GM19467 (cell line): ENCODE measurements around the gene LRRK1.

Experiments
- ATAC-seq: cut with Tn5 transposase; IDR thresholded peaks from one replicate; pipeline ENCODE4 v1.9.1; 2021; ENCODE audit warnings: mild to moderate bottlenecking, moderate library complexity; ENCODE audit not compliant: unreplicated experiment

Gene LRRK1

DNA sequence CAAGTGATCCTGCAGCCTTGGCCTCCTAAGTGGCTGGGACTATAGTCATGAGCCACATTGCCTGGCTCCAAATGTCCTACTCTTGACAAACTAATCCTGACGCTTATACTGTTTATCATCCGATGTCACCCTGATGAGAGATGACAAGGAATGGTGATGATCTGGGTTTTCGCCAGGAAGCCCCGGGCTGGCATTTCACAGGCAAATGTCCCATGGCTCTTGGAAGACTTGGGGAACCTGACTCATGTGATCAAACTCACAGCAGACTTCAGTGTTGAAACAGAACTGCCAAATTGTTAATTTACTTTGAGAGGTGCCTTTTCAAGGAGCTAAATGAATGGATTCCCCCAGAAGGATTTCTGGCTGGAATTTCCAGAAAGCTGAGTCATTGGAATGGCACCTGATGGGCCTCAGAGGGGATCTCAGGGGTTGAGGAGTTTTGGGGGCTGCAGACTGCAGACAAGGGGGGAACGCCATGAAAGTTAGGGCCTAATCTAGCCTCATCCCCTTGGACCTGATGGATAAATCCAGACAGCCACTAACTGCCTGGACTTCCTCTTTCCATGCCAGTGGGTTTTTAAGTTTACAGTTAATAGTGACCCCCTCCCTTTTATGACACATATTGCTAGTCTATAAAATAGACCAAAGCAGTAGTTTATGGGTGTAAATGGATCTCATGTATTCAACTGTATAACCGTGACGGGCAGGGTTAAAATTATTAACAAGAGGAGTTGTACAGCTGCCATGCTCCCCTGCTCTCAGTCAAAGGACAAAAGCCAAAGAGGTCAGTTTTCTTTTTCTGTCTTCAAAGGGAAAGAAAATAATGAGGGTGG, 186.1 kb downstream of the LRRK1 start:
- ATAC-seq: no peak

DNA sequence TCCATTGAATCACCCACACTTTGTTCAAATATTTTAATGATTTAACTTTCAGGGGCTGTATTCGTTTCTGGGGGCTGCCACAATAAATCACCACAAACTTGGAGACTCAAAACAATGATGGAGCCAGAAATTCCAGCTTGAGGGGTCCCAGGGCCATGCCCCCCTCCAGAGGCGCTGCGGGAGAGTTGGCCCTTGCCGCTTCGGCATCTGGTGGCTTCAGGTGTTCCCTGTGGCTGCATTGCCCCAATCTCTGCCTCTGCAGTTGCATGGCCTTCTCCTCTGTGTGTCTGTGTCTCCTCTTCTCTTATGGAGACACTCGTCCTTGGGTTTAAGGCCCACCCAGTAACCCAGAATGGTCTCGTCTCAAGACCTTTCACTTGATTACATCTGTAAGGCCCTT, 187.9 kb downstream of the LRRK1 start:
- ATAC-seq: no peak

DNA sequence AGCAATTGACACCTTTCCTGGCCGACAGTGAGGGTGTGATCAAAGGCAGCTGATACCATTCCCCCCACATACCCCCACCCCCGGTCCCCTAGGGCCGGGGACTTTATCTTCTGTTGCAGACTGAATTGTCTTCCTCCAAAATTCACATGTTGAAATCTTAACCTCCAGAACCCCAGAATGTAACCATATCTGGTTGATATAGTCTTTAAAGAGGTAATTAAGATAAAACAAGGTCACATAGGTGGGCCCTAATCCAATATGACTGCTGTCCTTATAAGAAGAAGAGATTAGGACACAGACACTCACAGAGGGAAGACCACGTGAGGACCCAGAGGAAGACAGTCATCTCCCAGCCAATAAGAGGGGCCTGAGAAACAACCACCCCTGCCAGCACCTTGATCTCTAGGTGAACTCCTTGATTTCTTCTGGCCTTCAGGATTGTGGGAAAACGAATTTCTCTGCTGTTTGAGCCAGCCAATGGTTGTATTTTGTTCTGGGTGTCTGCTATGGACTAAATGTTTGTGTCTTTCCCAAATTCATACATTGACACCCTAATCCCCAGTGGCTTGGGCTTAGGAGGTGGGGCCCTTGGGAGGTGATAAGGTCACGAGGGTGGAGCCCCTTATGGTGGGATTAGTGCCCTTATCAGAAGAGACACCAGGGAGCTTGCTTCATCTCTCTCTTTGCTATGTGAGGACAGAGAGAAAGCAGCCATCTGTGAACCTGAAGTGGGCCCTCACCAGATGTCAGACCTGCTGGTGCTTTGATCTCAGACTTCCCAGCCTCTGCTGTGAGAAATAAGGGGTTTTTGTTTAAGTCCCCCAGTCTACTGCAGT, 188.7 kb downstream of the LRRK1 start:
- no peak for ATAC-seq

DNA sequence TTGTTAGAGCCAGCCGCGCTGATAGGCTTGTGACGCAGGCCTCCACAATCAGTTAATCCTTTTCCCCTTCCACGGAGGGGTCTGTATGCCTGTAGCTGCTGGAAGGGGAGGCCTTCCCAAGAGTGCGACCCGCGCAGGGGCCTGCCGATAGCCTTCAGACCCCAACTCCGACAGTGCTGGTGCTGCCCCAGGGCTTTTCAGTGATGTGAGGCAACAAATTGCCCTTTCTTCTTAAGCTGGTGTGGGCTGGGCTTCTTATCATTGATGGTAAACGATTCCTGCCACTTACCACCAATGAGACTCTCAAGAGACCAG, 189.3 kb downstream of the LRRK1 start:
- no peak for ATAC-seq

DNA sequence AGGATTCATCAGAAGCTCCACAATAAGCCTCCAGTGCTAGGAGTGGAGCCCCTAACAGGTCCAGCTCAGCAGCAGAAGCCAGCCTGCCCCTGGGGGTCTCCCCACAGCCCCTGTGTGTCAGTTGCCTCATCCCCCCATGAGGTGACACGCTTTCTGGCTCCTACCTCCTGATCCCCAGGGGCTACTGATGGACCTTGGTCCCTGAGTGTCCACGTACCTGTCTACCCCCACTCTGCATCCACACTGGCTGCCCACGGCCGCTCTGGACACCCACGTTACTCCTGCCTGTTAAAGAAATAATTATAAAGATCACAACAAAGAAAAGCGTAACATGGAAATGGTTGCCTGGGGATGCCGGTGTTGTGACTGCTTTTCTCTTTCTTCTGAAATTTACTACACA, 189.6 kb downstream of the LRRK1 start:
- no peak for ATAC-seq

DNA sequence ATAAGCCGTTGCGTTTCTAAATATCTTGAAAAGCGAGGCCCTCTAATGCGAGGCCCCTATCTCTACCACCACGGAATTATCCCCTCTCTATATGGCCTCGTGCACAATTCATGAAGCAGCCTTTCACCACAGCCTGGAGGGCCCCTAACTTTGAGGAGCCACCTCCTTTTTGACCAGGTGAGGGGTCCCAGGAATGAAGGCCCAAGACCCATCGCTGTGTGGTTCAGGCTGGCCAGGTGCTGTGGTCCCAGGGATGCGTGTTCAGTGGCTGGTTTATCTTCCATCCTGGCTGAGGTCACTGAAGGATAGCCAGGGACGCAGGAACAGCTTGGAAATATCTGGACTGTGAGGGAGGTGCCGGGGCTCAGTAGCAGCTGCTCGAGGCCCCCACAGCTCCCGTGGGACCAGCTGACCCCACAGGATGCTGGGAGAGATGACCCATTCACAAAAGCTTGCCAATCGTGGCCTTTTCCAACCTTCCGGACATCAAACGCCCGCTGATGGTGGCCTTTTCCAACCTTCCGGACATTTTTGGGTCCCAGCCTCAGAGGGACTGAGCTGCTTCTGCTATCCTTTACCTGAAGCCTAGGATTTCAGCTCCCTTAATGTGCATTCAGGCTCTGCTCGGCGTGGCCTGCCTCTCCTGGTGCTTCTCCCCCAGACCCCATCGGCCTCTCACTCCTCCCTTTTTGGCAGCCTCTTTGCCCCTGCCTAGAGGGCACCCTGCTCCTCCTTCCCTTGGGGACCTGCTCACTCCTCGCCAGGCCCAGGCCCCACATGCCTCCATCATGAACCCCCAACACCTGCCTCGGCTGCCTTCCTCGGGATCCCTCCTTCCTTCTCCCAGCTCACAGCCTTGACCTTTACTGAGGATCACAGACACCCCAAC, 191.8 kb downstream of the LRRK1 start:
- no peak for ATAC-seq

DNA sequence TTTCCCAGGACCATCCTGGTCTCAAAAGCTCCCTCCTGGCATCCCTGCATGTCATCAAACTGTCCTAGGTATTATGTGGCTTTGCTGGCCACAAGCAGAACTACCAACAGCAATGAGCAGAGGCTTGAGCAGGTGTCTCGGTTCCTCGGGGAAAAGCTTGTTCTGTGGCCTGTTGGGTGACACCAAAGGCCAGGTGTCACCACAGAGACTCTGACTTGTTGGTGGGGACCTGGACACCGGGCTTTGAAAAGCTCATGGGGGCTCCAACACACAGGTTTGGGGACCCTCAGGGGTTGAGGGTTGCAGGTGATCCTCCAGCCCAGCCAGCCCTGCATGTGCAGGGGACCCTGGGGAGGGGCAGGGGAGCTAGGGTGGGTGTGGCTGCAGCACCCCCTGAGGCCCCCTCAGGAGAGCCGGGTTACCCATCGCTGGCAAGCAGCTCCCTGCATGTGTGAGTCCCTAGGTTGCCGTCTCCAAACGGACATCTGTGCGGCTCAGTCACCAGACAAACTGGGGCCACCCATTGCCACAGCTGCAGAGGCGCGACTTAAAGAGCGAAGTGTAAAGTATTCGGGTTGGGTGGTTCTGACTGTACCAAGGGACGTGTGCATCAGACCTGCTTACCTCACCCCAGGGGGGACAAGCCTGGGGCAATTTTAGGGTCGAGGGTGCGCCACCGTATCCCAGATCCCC, 192.6 kb downstream of the LRRK1 start:
- no peak for ATAC-seq

DNA sequence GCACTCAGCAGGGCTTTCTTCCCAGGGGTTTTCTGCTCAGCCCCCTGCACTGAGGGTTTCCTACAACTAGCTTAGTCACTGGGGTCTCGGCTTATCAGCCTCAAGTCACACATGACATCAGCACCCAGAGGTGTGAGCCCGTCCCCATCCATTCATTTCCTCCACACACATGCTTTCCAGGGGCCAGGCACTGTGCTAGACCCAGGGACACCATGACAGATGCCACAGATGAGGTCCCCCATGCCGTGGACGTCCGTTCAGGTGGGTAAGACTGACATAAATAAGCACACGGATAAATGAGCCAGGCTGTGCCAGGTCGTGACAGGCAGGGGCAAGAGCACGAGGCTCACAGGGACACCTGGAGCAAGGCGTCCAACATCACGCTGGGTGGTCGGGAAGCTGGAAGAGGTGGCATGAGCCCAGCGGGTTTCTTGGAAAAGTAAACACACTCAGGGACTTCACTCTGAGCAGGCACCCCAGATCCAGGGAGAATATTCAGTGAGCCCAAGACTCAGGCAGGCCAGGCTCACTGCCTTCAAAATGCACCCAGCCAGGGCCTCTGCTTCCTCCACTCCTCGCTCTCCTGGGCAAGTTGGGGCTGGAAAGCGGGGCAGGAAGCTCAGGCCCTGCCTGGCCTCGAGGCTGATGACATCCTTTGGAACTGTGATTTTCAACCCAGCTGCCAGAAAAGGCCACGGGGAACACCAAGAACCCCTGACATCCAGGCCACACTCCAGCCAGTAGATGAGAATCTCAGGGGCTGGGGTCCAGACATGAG, 193.4 kb downstream of the LRRK1 start:
- no peak for ATAC-seq

DNA sequence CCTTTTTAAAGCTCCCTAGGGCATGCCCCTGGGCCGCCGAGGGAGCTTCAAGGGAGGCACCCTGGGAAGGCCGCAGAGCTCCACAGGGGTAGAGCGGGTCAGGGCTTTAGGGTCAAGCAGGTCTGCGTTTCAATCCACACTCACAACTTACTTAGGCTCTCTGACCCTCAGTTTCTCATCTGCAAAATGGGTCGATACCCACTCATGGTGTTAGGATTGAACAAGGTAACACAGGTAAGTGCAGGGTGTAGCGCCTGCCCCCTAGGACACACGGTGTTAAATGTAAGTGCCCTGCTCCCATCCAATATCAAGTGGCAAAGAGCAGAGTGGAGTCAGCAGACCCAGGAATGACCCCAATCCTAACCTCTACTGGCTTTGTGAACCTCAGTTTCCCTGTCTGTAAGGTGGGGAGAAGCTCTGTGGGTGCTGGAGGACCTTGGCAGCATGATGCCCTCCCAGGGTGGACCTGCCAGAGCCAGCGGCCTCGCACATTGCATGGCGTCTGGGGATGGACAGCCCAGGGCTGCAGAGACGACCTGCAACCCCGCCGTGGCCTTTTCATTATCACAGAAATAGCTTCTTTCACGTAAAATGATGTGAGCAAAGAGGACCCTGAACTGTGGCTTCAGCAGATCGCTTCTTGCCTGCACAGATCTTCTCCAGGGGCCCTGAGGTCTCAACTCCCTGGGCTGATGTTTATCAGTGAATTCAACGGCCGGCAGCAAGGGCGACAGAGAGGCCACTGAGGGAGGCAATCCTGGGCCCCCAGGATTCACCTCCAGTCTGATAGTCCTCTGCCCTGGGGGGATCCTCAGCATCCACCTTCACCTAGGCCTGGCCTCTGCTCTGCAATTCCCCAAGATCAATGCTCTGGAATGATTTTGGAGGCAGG, 194.2 kb downstream of the LRRK1 start:
- no peak for ATAC-seq

DNA sequence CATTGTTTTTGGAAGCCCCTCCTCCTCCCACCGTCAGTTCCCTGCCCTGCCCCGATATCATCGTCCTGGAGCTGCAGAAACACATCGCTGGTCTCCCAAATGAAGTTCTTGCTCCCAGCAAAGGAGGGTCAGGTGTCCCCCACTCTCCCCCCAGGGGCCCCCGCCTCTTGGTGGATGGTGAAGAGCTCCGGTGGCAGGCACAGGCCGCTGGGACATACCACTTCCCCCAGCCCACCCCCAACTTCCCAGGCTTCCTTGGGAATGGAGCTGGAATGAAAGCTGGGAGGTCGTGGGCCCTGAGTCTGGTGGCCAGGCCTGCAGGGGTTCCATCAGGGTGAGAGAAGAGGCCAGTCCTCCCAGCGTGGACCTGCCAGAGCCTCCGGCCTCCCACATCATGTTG, 195.0 kb downstream of the LRRK1 start:
- ATAC-seq: no peak

DNA sequence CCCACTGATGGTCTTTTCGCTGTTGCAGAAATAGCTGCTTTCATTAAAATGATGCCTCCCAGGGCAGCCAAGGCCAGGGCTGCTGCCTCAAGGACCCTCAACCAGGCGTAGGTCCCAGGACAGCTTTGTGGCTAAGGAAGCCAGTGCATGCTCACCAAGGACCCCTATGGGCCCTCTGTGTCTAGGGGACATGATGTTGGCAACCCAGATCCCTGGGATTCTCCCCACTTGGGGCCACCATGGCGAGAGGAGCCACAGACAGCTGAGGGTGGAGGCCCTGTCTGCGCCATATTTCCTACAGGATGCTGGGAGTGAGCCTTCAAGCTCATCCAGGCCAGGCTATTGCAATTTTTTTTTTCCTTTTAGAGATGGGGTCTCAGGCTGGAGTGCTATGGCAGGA, 195.5 kb downstream of the LRRK1 start:
- ATAC-seq: no peak

DNA sequence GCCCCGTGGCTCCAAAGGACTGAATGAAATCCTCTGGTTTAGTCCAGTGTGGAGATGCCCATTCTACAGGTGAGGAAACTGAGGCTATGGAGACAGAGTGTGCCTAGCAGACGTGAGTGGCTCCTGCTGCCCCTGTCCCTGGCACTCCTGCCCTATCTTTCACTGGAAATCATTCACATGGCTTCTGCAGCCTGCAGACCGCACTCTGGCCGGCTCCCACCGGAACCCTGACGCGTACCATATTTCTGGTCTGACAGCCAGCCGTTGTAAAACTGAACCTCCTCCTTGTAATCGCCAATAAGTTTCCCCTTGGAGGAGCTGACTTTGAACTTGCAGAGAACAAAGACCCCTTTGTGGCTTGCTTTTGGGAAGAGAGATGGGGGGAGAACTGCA, 196.2 kb downstream of the LRRK1 start:
- no peak for ATAC-seq

DNA sequence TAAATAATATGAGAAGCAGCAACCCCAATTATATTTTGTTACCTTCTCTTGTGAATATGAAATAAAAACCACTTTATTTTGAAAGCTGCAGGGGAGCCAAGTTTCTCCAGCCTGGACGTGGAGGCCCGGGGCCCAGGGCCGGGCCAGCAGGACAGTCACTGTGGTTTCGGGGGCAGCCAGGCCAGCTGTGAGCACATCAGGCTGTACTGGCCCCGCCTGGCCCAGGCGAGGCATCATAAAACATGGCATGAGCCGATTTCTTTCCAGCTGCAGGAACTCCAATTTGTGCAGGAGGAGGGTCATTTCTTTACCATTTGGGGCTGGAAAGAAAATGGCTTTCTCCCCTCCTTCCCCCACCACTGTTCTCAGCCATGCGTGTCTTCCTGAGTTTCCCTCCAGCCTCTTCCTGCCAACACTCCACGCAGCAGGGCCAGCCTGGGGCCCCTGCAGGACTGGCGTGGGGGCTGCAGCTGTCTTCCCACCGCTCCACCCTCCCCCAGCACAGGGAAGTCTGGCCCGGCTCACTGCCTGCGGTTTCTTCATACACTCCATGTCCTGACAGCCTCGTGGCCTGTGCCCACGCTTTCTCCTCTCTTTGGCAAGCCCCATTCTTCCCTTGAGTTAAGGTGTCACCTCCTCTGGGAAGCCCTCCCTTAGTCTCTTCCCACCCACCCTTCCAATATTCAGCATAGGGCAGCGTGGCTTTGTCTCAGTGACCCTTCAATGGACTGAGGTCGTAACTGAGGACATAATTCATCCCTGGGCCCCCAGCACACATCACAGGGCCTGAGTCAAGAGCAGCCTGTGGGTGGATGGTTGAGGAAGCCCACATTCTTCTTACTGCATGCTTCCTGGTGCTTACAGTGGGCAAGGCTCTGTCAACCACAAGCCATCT, 196.9 kb downstream of the LRRK1 start:
- ATAC-seq: no peak

DNA sequence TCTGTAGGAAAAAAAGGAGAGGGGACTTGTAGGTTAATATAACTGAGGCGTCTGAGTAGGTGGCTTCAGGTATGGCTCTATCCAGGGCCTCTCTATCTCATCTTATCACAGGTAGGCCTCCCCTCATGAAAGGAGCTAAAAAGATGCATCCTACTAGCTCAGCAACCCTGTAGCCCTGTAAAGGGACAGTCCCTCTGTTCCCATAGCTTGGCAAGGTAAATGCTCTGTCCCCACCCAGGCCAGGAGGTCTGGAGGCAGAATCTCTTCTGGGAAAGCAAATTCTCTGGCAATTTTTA, 197.5 kb downstream of the LRRK1 start:
- ATAC-seq: no peak

DNA sequence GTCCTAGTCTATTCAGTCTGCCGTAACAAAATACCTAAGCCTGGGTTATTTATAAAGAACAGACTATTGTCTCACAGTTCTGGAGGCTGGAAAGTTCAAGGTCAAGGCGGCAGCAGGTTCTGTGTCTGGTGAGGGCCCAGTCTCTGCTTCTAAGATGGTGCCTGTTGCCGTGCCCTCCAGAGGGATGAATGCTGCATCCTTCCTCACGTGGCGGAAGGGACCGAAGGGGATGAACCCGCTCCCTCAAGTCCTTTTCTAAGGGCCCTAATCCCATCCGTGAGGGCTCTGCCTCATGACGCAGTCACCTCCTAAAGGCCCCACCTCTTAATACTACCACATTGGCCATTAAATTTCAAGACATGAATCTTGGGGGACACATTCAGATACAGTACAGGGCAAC, 199.0 kb downstream of the LRRK1 start:
- ATAC-seq: no peak

DNA sequence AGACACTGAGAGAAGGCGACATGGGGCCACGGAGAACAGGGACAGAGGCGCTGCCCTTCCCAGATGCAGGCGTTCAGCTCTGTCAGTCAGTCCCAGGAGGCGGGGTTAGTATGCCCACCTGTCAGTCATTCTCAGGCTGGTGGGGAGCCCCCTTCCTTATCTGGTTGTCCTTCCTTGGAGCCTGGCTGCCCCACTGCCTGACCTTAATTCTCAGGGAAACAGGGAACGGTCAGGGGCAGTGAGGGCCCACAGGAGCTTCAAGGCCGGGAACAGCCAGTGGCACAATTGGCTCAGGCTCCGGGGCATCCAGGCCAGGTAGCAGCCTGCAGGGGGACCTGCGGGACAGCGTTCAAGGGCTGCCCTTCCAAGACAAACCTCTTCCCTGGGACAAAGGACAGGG, 199.5 kb downstream of the LRRK1 start:
- ATAC-seq: no peak

DNA sequence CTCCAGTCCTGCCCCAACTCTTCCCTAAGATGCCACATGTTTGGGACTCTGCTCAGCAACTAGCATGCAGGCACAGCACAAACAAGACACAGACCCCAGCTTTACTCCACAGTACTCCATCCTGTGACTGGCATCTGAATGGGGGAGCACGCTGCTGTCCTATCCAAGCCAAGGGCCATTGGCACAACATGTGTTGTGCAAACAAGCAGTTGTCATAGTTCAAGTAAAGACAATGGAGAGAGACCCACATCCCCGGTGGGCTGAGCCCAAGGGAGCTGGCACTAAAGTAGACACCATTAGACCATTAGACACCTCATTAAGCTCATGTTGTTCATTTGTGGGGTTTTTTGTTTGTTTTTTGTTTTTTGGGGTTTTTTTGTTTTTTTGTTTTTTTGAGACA, 200.0 kb downstream of the LRRK1 start:
- ATAC-seq: no peak
